HFFc6 (cell line): ENCODE data around the gene KCNC1. TPM values are rescaled to one million over a fixed set of nuclear protein-coding genes. Genes with fewer than 3 reads are reported as not detected.

ENCODE experiments used
- DNase-seq: peaks from one replicate; pipeline ENCODE4 v3.0.0-alpha.2; 2018
- H3K27ac Mint-ChIP-seq: 2 replicates; pipeline ENCODE4 v1.8.0; 2020; ENCODE audit warnings: mild to moderate bottlenecking, mixed read lengths
- H3K27me3 Mint-ChIP-seq: 2 replicates; pipeline ENCODE4 v1.8.0; 2021; ENCODE audit warnings: mild to moderate bottlenecking, moderate library complexity, mixed read lengths; ENCODE audit not compliant: insufficient read depth
- H3K36me3 Mint-ChIP-seq: 2 replicates; pipeline ENCODE4 v1.8.0; 2021; ENCODE audit warnings: low read depth, mixed read lengths
- H3K4me1 Mint-ChIP-seq: 2 replicates; pipeline ENCODE4 v1.8.0; 2020; ENCODE audit warnings: low read depth, mixed read lengths
- H3K4me3 Mint-ChIP-seq: 2 replicates; pipeline ENCODE4 v1.8.0; 2020; ENCODE audit warnings: mild to moderate bottlenecking, moderate library complexity, mixed read lengths
- H3K9me3 Mint-ChIP-seq: 2 replicates; pipeline ENCODE4 v1.8.0; 2020; ENCODE audit warnings: mild to moderate bottlenecking, mixed read lengths
- CTCF ChIP-seq: fragments of 200-600 bp; sonication (generic); IDR thresholded peaks from 2 replicates; pipeline ENCODE4 v1.5.0; 2021; ENCODE audit warnings: antibody characterized with exemption, mild to moderate bottlenecking
- total RNA-seq, 6 experiments: library from RNA; stranded (reverse); fragmentation: NEBNext Ultra II Directional; extraction: Animal tissue kit (Norgen Biotek cat#: 25700); gene quantifications; 2 replicates in 1 of 6; 3 replicates in 5 of 6; pipeline ENCODE4 v1.2.3, GENCODE V29; 2021

KCNC1 gene
- total RNA-seq, 6 experiments from 2014 or later: not detected

- Mint-ChIP-seq H3K4me1 (0 out of 2 replicates have a peak, but pooled peaks cover 4% of the 10 kb centered on the region), H3K4me3 (no peak overlapping the region), H3K27me3 (peaks cover 15% of the 10 kb centered on the region), H3K9me3 (no peaks in the 10 kb centered on the region), H3K36me3 (no peaks in the 10 kb centered on the region), H3K27ac (no peak overlapping the region)
- DNase-seq: no peak
- no peak for TF ChIP-seq CTCF
Measured at GRCh38 chr11:17768547-17768946, 34.0 kb downstream of the KCNC1 start.

- Mint-ChIP-seq H3K36me3 (no peaks in the 10 kb centered on the region), H3K4me1 (0 out of 2 replicates have a peak, but pooled peaks cover 4% of the 10 kb centered on the region), H3K27me3 (peaks cover 15% of the 10 kb centered on the region), H3K9me3 (no peaks in the 10 kb centered on the region), H3K4me3 (no peak overlapping the region), H3K27ac (no peak overlapping the region)
- TF ChIP-seq CTCF: no peak
- DNase-seq: no peak
Measured at GRCh38 chr11:17769218-17769617, 34.6 kb downstream of the KCNC1 start.

DNA sequence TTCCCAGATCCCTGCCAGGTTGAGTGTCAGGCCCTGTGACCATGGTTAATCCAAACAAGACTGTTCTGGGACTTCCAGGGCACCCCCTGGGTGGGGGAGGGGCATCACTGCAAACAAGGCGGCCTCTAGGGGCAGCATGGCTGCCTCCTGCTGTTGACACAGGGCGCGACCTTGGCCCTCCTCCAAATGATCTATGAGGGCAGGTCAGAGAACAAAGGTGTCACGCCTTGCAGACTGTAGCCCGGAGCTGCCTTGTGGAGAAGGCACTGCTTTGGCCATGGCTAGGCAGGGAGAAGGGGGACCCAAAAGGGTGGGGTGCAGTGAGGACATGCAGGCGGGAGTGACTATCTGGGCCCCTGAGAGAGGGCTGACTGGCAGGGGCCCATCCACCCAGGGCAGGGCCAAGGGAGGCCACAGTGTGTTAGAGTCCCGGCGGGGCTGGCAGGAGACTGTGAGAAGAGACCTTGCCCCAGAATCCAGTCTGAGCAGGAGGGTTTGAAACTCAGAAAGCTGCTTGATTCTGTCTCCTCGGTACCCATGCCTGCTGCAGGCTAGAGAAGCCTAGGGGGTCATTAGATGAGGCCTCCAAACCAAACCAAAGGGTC is 35.6 kb downstream of the KCNC1 start:
- Mint-ChIP-seq H3K4me1 (0 out of 2 replicates have a peak, but pooled peaks cover 1% of the 10 kb centered on the region), H3K27me3 (peaks cover 15% of the 10 kb centered on the region), H3K9me3 (no peaks in the 10 kb centered on the region), H3K36me3 (no peaks in the 10 kb centered on the region), H3K4me3 (no peak overlapping the region), H3K27ac (no peak overlapping the region)
- no peak; the same call in 1 of the 2 replicates for TF ChIP-seq CTCF
- no peak for DNase-seq

DNA sequence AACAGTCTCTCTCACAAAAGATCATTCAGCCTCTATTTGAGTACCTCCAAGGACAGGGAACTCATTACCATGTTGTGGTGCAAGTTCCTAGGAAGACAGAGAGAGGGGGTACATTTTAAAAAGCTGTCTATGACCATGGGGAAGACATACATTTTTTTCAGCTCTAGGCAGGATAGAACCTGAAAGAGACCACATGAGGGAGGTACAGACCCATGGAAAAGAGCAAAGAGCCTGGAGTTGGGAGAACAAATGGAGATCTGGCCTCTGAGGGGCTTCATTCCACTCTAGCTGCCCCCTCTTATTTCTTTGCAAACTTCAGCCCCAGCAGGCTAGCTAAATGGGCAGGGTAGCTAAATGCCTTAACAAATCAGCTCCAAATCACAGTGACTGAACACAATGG is 36.3 kb downstream of the KCNC1 start:
- no peaks in the 10 kb centered on the region for H3K9me3 Mint-ChIP-seq

DNA sequence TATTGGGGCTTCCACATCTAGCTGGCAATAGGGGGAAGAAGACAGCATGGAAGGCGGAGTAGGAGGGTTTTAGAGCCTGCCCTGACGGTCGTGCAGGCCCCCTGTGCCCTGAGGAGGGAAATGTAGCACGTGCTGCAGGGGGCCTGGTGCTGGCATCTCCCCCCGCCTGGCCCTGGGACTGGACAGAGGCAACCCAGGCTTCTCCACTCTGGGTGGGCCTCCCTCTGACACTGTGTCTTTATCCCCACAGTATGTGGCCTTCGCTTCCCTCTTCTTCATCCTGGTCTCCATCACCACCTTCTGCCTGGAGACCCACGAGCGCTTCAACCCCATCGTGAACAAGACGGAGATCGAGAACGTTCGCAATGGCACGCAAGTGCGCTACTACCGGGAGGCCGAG is 36.8 kb downstream of the KCNC1 start:
- Mint-ChIP-seq H3K36me3 (no peaks in the 10 kb centered on the region), H3K27me3 (peaks cover 12% of the 10 kb centered on the region), H3K4me3 (no peak overlapping the region), H3K9me3 (no peaks in the 10 kb centered on the region), H3K4me1 (no peaks in the 10 kb centered on the region), H3K27ac (no peak overlapping the region)
- no peak for TF ChIP-seq CTCF
- no peak for DNase-seq

More for the DNA sequence above, 36.3 kb downstream of the KCNC1 start:
- peak; percentile 16 for DNase-seq
- H3K4me1 Mint-ChIP-seq: no peaks in the 10 kb centered on the region
- TF ChIP-seq CTCF: peak; percentile 37; the same call in 1 of the 2 replicates
- no peaks in the 10 kb centered on the region for H3K36me3 Mint-ChIP-seq
- peaks cover 11% of the 10 kb centered on the region for H3K27me3 Mint-ChIP-seq
- no peak overlapping the region for H3K4me3 Mint-ChIP-seq
- no peak overlapping the region for H3K27ac Mint-ChIP-seq
